ENCODE measurements around the gene SOX6.

DNA sequence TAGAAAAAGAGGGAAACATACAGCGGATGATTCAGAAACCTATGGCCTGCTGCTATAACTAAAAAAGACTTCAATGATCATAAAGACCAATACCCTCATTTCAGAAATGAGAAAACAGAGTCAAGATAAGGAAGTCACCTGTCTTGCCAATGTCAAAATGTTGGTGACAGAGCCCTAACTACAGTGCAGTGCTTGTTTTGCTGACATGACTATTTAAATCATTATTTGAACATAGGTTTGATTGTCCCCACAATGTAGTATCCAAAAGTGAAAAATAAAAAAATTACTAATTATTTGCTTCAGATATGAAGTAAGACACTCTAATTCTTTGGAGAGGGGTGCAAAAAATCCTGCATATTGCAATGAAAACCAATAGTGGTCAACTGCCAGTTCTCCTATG lies 115.7 kb downstream of the SOX6 start:
- TF ChIP-seq, protein P1, sequence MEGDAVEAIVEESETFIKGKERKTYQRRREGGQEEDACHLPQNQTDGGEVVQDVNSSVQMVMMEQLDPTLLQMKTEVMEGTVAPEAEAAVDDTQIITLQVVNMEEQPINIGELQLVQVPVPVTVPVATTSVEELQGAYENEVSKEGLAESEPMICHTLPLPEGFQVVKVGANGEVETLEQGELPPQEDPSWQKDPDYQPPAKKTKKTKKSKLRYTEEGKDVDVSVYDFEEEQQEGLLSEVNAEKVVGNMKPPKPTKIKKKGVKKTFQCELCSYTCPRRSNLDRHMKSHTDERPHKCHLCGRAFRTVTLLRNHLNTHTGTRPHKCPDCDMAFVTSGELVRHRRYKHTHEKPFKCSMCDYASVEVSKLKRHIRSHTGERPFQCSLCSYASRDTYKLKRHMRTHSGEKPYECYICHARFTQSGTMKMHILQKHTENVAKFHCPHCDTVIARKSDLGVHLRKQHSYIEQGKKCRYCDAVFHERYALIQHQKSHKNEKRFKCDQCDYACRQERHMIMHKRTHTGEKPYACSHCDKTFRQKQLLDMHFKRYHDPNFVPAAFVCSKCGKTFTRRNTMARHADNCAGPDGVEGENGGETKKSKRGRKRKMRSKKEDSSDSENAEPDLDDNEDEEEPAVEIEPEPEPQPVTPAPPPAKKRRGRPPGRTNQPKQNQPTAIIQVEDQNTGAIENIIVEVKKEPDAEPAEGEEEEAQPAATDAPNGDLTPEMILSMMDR (conservative IDR thresholded peaks at IDR 0.05; ENCODE audit: low read depth in 2 of 2) = no peak
- TF ChIP-seq EZH2phosphoT487 (IDR thresholded peaks at IDR 0.05; ENCODE audit: unreplicated experiment) = no peak
- TF ChIP-seq POLR2AphosphoS5 (IDR thresholded peaks at IDR 0.05; ENCODE audit: low read depth) = no peak
- no peak for TF ChIP-seq EZH2 (IDR thresholded peaks at IDR 0.05; ENCODE audit: low read depth, unreplicated experiment)
- TF ChIP-seq, protein P2, sequence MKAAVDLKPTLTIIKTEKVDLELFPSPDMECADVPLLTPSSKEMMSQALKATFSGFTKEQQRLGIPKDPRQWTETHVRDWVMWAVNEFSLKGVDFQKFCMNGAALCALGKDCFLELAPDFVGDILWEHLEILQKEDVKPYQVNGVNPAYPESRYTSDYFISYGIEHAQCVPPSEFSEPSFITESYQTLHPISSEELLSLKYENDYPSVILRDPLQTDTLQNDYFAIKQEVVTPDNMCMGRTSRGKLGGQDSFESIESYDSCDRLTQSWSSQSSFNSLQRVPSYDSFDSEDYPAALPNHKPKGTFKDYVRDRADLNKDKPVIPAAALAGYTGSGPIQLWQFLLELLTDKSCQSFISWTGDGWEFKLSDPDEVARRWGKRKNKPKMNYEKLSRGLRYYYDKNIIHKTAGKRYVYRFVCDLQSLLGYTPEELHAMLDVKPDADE (IDR thresholded peaks at IDR 0.05) = no peak
- TF ChIP-seq, protein P3, sequence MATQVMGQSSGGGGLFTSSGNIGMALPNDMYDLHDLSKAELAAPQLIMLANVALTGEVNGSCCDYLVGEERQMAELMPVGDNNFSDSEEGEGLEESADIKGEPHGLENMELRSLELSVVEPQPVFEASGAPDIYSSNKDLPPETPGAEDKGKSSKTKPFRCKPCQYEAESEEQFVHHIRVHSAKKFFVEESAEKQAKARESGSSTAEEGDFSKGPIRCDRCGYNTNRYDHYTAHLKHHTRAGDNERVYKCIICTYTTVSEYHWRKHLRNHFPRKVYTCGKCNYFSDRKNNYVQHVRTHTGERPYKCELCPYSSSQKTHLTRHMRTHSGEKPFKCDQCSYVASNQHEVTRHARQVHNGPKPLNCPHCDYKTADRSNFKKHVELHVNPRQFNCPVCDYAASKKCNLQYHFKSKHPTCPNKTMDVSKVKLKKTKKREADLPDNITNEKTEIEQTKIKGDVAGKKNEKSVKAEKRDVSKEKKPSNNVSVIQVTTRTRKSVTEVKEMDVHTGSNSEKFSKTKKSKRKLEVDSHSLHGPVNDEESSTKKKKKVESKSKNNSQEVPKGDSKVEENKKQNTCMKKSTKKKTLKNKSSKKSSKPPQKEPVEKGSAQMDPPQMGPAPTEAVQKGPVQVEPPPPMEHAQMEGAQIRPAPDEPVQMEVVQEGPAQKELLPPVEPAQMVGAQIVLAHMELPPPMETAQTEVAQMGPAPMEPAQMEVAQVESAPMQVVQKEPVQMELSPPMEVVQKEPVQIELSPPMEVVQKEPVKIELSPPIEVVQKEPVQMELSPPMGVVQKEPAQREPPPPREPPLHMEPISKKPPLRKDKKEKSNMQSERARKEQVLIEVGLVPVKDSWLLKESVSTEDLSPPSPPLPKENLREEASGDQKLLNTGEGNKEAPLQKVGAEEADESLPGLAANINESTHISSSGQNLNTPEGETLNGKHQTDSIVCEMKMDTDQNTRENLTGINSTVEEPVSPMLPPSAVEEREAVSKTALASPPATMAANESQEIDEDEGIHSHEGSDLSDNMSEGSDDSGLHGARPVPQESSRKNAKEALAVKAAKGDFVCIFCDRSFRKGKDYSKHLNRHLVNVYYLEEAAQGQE (IDR thresholded peaks at IDR 0.05; ENCODE audit: unreplicated experiment) = no peak
- TF ChIP-seq STAT1 (IDR thresholded peaks at IDR 0.05; ENCODE audit: unreplicated experiment) = no peak
- no peak for TF ChIP-seq JUNB (IDR thresholded peaks at IDR 0.05; ENCODE audit: unreplicated experiment)
- TF ChIP-seq ZNF114 (CRISPR knock-in tag; IDR thresholded peaks at IDR 0.05) = no peak
- no peak for TF ChIP-seq NANOG (IDR thresholded peaks at IDR 0.05; ENCODE audit: borderline replicate concordance)
- TF ChIP-seq CREB1 (CRISPR knock-in tag; IDR thresholded peaks at IDR 0.05; ENCODE audit: low read depth) = no peak

All from GM23338 (cell line).